WTC11 (cell line): ENCODE results near the gene ZFYVE28.

Source experiments
- KAT7 ChIP-seq: sonication (generic); formaldehyde crosslinking; IDR thresholded peaks from 2 replicates; pipeline ENCODE4 v1.8.1; 2023; ENCODE audit warnings: missing genetic modification reagents, mild to moderate bottlenecking, borderline replicate concordance
- NFE2L1 ChIP-seq: sonication (generic); formaldehyde crosslinking; IDR thresholded peaks from 2 replicates; pipeline ENCODE4 v1.8.1; 2023; ENCODE audit warnings: missing genetic modification reagents
- NR1H2 ChIP-seq: sonication (generic); formaldehyde crosslinking; IDR thresholded peaks from 2 replicates; pipeline ENCODE4 v1.9.0; 2021; ENCODE audit warnings: mild to moderate bottlenecking, moderate library complexity, missing genetic modification reagents
- ZNF121 ChIP-seq: sonication (generic); formaldehyde crosslinking; IDR thresholded peaks from 2 replicates; pipeline ENCODE4 v1.8.0; 2023; ENCODE audit warnings: missing genetic modification reagents
- TF ChIP-seq, protein P1 (sequence below): fragments of 200-600 bp; IDR thresholded peaks from 2 replicates; pipeline ENCODE4 v1.8.0; 2022; ENCODE audit warnings: antibody characterized with exemption
- TF ChIP-seq, protein P2 (sequence below): sonication (generic); formaldehyde crosslinking; IDR thresholded peaks from 2 replicates; pipeline ENCODE4 v1.8.1; 2023; ENCODE audit warnings: mild to moderate bottlenecking, moderate library complexity, missing genetic modification reagents
- TF ChIP-seq, protein P3 (sequence below): fragments of 250-450 bp; sonication (Bioruptor Pico); IDR thresholded peaks from 2 replicates; pipeline ENCODE4 v1.9.0; 2021; ENCODE audit warnings: mild to moderate bottlenecking
- TF ChIP-seq, protein P4 (sequence below): sonication (generic); formaldehyde crosslinking; IDR thresholded peaks from 2 replicates; pipeline ENCODE4 v1.8.1; 2022; ENCODE audit warnings: low read depth, missing genetic modification reagents, borderline replicate concordance
- TF ChIP-seq, protein P5 (sequence below): sonication (generic); formaldehyde crosslinking; IDR thresholded peaks from 2 replicates; pipeline ENCODE4 v1.8.1; 2023; ENCODE audit warnings: mild to moderate bottlenecking, missing genetic modification reagents, moderate library complexity
- TF ChIP-seq, protein P6 (sequence below): sonication (generic); formaldehyde crosslinking; IDR thresholded peaks from 2 replicates; pipeline ENCODE4 v1.8.0; 2023; ENCODE audit warnings: mild to moderate bottlenecking, missing genetic modification reagents
- TF ChIP-seq, protein P7 (sequence below): sonication (generic); formaldehyde crosslinking; IDR thresholded peaks from 2 replicates; pipeline ENCODE4 v1.8.1; 2023; ENCODE audit warnings: mild to moderate bottlenecking, missing genetic modification reagents, moderate library complexity

DNA sequence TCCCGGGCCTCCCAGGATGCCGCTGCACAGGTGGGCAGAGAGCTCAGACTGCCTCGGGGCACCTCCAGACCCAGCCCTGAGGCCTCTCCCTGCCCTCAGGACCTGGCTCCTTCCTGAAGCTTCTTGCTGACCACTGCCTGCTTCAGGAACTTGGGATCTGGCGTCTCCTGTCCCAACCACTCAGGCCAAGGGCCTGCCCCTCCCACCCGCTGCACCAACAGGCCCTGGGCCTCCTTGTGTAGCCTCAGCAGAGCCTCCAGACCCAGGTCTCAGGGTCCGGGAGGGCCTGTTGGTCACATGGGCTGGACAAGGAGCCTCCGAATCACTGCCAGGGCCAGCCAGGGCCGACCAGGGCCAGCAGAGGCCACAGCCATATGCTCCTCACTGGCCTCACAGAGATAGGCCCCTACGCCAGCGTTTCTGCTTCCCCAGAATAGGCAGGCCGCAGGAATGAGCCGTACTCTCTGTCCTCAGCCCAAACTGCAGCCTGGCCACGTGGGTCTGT, 159.4 kb downstream of the ZFYVE28 start:
- TF ChIP-seq, protein P1, sequence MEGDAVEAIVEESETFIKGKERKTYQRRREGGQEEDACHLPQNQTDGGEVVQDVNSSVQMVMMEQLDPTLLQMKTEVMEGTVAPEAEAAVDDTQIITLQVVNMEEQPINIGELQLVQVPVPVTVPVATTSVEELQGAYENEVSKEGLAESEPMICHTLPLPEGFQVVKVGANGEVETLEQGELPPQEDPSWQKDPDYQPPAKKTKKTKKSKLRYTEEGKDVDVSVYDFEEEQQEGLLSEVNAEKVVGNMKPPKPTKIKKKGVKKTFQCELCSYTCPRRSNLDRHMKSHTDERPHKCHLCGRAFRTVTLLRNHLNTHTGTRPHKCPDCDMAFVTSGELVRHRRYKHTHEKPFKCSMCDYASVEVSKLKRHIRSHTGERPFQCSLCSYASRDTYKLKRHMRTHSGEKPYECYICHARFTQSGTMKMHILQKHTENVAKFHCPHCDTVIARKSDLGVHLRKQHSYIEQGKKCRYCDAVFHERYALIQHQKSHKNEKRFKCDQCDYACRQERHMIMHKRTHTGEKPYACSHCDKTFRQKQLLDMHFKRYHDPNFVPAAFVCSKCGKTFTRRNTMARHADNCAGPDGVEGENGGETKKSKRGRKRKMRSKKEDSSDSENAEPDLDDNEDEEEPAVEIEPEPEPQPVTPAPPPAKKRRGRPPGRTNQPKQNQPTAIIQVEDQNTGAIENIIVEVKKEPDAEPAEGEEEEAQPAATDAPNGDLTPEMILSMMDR = no peak
- TF ChIP-seq, protein P2, sequence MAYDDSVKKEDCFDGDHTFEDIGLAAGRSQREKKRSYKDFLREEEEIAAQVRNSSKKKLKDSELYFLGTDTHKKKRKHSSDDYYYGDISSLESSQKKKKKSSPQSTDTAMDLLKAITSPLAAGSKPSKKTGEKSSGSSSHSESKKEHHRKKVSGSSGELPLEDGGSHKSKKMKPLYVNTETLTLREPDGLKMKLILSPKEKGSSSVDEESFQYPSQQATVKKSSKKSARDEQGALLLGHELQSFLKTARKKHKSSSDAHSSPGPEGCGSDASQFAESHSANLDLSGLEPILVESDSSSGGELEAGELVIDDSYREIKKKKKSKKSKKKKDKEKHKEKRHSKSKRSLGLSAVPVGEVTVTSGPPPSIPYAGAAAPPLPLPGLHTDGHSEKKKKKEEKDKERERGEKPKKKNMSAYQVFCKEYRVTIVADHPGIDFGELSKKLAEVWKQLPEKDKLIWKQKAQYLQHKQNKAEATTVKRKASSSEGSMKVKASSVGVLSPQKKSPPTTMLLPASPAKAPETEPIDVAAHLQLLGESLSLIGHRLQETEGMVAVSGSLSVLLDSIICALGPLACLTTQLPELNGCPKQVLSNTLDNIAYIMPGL (CRISPR knock-in tag) = no peak
- no peak for TF ChIP-seq KAT7
- no peak for TF ChIP-seq ZNF121 (CRISPR knock-in tag)
- TF ChIP-seq, protein P3, sequence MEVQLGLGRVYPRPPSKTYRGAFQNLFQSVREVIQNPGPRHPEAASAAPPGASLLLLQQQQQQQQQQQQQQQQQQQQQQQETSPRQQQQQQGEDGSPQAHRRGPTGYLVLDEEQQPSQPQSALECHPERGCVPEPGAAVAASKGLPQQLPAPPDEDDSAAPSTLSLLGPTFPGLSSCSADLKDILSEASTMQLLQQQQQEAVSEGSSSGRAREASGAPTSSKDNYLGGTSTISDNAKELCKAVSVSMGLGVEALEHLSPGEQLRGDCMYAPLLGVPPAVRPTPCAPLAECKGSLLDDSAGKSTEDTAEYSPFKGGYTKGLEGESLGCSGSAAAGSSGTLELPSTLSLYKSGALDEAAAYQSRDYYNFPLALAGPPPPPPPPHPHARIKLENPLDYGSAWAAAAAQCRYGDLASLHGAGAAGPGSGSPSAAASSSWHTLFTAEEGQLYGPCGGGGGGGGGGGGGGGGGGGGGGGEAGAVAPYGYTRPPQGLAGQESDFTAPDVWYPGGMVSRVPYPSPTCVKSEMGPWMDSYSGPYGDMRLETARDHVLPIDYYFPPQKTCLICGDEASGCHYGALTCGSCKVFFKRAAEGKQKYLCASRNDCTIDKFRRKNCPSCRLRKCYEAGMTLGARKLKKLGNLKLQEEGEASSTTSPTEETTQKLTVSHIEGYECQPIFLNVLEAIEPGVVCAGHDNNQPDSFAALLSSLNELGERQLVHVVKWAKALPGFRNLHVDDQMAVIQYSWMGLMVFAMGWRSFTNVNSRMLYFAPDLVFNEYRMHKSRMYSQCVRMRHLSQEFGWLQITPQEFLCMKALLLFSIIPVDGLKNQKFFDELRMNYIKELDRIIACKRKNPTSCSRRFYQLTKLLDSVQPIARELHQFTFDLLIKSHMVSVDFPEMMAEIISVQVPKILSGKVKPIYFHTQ = no peak
- TF ChIP-seq, protein P4, sequence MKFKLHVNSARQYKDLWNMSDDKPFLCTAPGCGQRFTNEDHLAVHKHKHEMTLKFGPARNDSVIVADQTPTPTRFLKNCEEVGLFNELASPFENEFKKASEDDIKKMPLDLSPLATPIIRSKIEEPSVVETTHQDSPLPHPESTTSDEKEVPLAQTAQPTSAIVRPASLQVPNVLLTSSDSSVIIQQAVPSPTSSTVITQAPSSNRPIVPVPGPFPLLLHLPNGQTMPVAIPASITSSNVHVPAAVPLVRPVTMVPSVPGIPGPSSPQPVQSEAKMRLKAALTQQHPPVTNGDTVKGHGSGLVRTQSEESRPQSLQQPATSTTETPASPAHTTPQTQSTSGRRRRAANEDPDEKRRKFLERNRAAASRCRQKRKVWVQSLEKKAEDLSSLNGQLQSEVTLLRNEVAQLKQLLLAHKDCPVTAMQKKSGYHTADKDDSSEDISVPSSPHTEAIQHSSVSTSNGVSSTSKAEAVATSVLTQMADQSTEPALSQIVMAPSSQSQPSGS (CRISPR knock-in tag) = no peak
- no peak for TF ChIP-seq NR1H2 (CRISPR knock-in tag)
- TF ChIP-seq, protein P5, sequence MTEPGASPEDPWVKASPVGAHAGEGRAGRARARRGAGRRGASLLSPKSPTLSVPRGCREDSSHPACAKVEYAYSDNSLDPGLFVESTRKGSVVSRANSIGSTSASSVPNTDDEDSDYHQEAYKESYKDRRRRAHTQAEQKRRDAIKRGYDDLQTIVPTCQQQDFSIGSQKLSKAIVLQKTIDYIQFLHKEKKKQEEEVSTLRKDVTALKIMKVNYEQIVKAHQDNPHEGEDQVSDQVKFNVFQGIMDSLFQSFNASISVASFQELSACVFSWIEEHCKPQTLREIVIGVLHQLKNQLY (CRISPR knock-in tag) = no peak
- no peak for TF ChIP-seq NFE2L1 (CRISPR knock-in tag)
- TF ChIP-seq, protein P6, sequence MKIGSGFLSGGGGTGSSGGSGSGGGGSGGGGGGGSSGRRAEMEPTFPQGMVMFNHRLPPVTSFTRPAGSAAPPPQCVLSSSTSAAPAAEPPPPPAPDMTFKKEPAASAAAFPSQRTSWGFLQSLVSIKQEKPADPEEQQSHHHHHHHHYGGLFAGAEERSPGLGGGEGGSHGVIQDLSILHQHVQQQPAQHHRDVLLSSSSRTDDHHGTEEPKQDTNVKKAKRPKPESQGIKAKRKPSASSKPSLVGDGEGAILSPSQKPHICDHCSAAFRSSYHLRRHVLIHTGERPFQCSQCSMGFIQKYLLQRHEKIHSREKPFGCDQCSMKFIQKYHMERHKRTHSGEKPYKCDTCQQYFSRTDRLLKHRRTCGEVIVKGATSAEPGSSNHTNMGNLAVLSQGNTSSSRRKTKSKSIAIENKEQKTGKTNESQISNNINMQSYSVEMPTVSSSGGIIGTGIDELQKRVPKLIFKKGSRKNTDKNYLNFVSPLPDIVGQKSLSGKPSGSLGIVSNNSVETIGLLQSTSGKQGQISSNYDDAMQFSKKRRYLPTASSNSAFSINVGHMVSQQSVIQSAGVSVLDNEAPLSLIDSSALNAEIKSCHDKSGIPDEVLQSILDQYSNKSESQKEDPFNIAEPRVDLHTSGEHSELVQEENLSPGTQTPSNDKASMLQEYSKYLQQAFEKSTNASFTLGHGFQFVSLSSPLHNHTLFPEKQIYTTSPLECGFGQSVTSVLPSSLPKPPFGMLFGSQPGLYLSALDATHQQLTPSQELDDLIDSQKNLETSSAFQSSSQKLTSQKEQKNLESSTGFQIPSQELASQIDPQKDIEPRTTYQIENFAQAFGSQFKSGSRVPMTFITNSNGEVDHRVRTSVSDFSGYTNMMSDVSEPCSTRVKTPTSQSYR (CRISPR knock-in tag) = no peak
- TF ChIP-seq, protein P7, sequence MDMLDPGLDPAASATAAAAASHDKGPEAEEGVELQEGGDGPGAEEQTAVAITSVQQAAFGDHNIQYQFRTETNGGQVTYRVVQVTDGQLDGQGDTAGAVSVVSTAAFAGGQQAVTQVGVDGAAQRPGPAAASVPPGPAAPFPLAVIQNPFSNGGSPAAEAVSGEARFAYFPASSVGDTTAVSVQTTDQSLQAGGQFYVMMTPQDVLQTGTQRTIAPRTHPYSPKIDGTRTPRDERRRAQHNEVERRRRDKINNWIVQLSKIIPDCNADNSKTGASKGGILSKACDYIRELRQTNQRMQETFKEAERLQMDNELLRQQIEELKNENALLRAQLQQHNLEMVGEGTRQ (CRISPR knock-in tag) = no peak
